Measurements from ENCODE around the gene ENTPD1.

Gene ENTPD1

GRCh38 chr10:95833042-95833610 is 77.2 kb downstream of the ENTPD1 start:
- DNase-seq = no peak

- no peak for DNase-seq
Observed at GRCh38 chr10:95834406-95834805, 78.4 kb downstream of the ENTPD1 start.

- no peak for DNase-seq
Observed at GRCh38 chr10:95835149-95835860, 79.3 kb downstream of the ENTPD1 start.

- DNase-seq = no peak
Observed at GRCh38 chr10:95835911-95836310, 79.9 kb downstream of the ENTPD1 start.

GRCh38 chr10:95836610-95837355 is 80.8 kb downstream of the ENTPD1 start:
- no peak for DNase-seq

DNA sequence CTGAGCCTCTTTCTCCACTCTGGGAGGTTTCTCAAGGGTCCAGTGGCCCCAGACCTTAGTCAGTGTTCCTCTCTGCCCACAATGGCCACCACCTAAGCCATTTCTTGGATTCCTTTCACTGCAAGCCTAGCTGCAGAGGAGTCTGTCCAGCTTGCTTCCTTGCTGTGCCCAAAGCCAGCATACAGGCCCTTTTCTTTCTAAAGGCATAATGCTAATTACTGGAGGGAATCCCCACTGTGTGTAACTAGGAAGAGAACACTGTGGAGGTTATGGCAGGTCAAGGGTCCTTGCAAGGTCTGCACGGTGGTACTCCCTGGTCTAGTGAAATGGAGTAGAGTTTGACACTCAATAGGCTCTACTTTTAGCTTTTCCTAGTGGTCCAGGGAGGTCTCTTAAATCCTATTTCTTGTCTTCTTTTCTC is 81.4 kb downstream of the ENTPD1 start:
- DNase-seq = no peak

DNA sequence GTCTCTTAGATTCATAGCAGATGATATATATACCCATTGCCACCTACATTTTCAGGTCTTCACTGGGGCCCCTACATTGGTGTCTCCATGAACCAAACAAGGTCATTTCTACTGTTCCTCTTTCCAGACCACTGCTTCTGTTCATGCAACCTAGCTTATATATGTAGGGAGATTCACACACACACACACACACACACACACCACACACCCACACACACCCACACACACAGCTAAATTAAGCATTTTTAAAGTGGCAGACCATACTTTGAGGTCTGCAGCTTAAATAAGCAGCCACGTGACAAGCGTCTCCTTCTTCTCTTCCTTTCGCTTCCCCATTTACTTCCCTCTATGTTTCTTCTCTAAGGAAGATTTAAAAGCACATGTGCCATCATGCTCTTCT is 81.8 kb downstream of the ENTPD1 start:
- no peak for DNase-seq

- no peak for DNase-seq
Observed at GRCh38 chr10:95840121-95840520, 84.2 kb downstream of the ENTPD1 start.

DNA sequence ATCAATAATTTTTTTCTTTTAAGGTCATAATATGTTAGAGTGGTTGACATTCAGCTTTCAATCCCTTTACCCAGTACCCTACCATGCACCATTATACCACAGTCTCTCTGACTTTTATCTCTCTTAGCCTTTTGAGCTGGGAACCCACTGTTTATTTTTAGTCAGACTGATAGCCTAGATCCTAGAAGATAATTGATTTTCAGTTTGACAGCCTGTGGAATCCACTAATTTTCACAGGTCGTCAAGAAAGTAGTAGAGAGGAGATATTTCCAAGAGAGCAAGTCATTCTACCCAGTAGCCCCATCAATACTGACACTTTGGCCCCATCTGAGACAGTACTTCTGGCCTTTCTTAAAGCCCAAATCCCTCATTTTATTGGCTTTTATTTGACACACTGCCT is 84.7 kb downstream of the ENTPD1 start:
- DNase-seq = no peak

DNA sequence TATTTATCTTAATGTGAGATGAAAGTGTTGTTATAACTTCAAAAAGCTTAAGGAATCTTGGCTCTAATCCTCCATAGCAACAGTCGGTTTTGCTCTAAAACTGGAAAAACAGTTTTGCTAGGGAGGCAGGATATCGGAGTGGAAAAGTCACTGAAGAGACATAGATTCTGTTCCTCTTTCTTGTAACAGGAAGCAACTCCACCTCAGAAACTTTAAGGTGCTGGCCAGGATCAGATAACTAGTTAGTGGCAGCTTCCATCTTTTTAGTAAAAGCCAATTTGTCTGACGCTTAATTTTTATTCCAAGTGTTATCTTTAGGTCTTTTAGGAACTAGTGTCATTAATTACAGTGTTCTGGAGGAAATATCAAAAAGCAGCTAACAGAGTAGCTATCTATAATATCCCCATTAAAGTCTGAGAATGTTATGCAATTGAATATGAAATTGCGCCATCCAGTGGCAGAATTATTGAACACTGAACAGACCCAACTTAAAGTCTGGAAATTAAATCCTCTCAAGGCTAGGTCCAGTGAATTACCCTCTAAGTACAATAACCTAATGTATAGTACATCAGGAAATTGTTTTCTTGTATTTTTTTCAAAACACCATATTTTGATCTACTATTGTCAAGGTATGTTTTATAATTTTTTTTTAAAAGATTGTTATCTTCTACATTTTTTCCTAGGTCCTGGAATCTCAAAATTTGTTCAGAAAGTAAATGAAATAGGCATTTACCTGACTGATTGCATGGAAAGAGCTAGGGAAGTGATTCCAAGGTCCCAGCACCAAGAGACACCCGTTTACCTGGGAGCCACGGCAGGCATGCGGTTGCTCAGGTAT is 85.9 kb downstream of the ENTPD1 start:
- DNase-seq = no peak

DNA sequence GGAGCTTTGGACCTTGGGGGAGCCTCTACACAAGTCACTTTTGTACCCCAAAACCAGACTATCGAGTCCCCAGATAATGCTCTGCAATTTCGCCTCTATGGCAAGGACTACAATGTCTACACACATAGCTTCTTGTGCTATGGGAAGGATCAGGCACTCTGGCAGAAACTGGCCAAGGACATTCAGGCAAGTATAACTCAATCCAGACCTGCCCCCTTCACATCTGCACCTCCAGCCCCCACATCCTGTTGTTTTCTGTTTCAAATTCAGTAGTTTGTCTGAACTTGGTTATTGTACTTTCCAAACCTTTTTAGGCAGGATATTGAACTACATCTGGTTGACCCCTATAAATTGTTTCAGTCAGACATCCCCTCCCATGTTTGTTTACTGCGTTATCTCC is 89.4 kb downstream of the ENTPD1 start:
- DNase-seq = no peak

DNA sequence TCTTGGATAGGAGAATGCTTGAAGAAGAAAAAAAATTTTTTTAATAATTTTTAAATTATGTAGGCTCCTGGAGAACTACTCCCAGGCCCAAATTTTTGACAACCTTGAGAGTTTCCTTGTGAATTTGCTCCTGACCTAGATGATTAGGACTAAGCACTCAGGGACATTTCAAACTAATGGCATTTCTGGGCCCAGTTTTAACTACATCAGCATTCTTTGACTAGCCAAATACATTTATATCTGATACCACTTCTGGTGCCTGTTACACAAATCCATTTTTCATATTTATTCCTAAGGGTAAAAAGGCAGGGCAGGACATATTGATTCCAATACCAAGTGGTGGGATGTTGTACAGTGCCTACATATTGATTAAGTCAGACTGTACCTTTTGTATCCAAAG is 91.0 kb downstream of the ENTPD1 start:
- DNase-seq = no peak

- DNase-seq = no peak
Observed at GRCh38 chr10:95848841-95849240, 92.9 kb downstream of the ENTPD1 start.

- no peak for DNase-seq
Observed at GRCh38 chr10:95850791-95851190, 94.8 kb downstream of the ENTPD1 start.

GRCh38 chr10:95860166-95860940 is 104.4 kb downstream of the ENTPD1 start:
- no peak for DNase-seq

DNA sequence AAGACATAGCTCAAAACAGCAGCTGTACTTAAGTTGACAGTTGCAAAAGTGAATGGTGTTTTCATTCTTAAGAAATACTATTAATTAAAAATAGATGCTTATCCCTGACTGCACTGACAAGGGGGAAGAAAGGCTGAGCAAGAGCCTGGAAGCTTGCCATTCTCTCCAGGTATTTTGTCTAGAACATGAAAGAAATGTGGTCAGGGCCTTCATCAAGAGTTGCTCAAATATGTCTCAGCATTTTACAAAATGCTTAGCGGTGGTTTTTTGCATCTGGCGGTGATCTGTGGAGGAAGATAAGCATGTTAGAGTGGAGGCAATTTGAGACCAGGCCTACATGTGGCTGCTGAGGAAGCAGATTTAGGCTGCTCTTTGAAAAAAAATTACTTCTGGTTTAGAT is 105.4 kb downstream of the ENTPD1 start:
- no peak for DNase-seq

DNA sequence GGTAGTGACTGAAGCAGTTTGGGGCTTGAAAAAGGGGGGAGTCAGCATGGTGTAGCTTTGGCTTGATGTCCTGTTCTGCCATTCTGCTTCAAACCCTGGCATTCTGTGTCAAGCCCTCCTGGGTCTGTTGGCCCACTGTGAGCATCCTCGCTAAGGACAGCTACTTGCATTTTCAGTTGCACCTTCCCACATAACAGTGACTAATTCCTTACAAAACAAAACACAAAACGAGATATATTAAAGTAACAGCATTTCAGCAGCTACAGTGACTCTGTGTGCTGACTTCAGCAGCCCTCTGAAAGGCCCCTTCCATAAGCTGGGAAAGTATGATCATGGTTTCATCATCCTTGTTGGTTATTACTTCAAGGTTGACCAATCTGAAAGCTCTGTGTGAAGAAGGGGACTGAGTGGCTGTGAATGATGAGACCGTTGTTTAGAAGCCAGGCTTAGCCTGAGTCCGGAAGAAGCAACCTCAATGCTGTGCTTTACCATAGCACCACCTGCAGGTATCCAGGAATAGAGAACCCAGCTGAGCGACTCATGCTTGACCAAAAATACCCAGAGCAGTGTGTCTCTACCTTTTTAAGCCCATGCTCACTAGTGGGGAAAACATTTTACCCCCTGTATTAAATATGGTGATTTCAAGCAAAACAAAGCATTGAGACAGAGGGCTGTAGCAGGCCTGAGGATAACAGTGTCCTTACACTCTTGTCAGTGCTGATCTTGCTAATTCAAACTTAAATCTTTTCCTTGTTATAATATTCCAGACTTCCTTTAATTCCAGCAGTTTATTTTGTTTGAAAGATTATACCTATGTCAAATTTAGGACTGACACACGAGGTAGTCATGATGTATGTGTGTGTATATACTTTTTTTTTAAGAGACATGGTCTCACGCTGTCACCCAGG is 109.2 kb downstream of the ENTPD1 start:
- peak; percentile 58 for DNase-seq

DNA sequence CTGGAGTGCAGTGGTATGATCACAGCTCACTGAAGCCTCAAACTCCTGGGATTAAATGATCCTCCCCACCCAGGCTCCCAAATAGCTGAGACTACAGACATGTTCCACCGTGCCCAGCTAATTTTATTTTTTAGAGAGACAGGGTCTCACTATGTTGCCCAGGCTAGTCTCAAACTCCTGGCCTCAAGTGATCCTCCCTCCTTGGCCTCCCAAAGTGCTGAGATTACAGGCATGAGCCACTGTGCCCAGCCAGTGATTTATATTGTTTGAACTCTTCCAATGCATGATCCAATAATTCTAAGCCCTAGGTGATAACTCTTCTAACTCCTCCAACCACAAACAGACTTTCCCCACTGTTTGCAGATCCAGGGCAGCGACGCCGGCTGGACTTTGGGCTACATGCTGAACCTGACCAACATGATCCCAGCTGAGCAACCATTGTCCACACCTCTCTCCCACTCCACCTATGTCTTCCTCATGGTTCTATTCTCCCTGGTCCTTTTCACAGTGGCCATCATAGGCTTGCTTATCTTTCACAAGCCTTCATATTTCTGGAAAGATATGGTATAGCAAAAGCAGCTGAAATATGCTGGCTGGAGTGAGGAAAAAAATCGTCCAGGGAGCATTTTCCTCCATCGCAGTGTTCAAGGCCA is 110.0 kb downstream of the ENTPD1 start:
- DNase-seq = no peak

DNA sequence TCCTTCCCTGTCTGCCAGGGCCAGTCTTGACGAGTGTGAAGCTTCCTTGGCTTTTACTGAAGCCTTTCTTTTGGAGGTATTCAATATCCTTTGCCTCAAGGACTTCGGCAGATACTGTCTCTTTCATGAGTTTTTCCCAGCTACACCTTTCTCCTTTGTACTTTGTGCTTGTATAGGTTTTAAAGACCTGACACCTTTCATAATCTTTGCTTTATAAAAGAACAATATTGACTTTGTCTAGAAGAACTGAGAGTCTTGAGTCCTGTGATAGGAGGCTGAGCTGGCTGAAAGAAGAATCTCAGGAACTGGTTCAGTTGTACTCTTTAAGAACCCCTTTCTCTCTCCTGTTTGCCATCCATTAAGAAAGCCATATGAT is 110.5 kb downstream of the ENTPD1 start:
- DNase-seq = no peak

DNA sequence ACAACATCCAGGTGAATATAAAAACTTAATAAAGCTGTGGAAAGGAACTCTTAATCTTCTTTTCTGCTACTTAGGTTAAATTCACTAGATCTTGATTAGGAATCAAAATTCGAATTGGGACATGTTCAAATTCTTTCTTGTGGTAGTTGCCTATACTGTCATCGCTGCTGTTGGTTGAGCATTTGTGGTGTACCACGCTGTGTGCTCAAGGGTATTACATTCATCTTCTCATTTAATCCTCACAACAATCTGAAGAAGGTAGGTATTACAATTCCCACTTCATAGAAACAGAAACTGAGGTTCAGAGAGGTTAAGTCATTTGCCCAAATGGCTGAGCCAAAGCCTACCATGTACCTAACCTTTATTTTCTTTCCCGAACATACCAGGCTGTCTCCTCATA is 111.9 kb downstream of the ENTPD1 start:
- DNase-seq = no peak

- no peak for DNase-seq
Observed at GRCh38 chr10:95872158-95872711, 116.3 kb downstream of the ENTPD1 start.
